H1 (cell line): ENCODE measurements around the gene GIPC2. TPM values are rescaled to one million over a fixed set of nuclear protein-coding genes. Genes with fewer than 3 reads are reported as not detected.

Experiments used
- CTCF ChIA-PET: fragments of 300-600 bp; sonication (Branson Sonifier 250); formaldehyde crosslinking; loops from one replicate; lab custom pipeline; 2021; ENCODE audit not compliant: partially characterized antibody; lab: Charles Lee
- POLR2A ChIA-PET: fragments of 300-600 bp; sonication (Branson Sonifier 250); formaldehyde crosslinking; loops from one replicate; lab custom pipeline; 2021; ENCODE audit warnings: inconsistent platforms; ENCODE audit not compliant: partially characterized antibody; lab: Charles Lee
- DNase-seq, 2 experiments: peaks; one replicate each; pipeline versions ENCODE4 v3.0.0 to v3.0.0-alpha.2; 2010 to 2022; ENCODE audit warnings: low spot score in 2 of 2, low read depth in 1 of 2, mixed read lengths in 1 of 2
- FAIRE-seq: peaks from 2 replicates; lab custom pipeline; 2011; peaks lifted over from hg19 to GRCh38; lab: Jason Lieb, UNC
- H2AFZ ChIP-seq: 2 replicates; pipeline ENCODE4 v1.8.1; 2012; ENCODE audit warnings: low read length, inconsistent platforms
- H2AK5ac ChIP-seq: 2 replicates; pipeline ENCODE4 v1.6.1; 2013; ENCODE audit warnings: low read depth, low read length
- H2BK120ac ChIP-seq: replicated peaks from 2 replicates; pipeline ENCODE3; 2013; ENCODE audit warnings: low read depth, low read length, inconsistent platforms
- H2BK12ac ChIP-seq: 2 replicates; pipeline ENCODE4 v1.6.1; 2013; ENCODE audit warnings: low read depth, low read length
- H2BK15ac ChIP-seq: 2 replicates; pipeline ENCODE4 v1.6.1; 2013; ENCODE audit warnings: low read length
- H2BK20ac ChIP-seq: 2 replicates; pipeline ENCODE4 v1.6.1; 2013; ENCODE audit warnings: low read length
- H2BK5ac ChIP-seq: 2 replicates; pipeline ENCODE4 v1.6.1; 2013; ENCODE audit warnings: low read depth, low read length
- H3K14ac ChIP-seq: 2 replicates; pipeline ENCODE4 v1.6.1; 2013; ENCODE audit warnings: inconsistent platforms; ENCODE audit not compliant: insufficient read length
- H3K18ac ChIP-seq: 2 replicates; pipeline ENCODE4 v1.6.1; 2013; ENCODE audit warnings: low read length; ENCODE audit errors: extremely low read depth
- H3K23ac ChIP-seq: 2 replicates; pipeline ENCODE4 v1.6.1; 2013; ENCODE audit warnings: inconsistent platforms; ENCODE audit not compliant: insufficient read length
- H3K23me2 ChIP-seq: 2 replicates; pipeline ENCODE4 v1.6.1; 2013; ENCODE audit warnings: low read depth, low read length
- H3K27ac ChIP-seq: 2 replicates; pipeline ENCODE4 v1.6.1; 2011; ENCODE audit warnings: low read depth, low read length, inconsistent platforms
- H3K27me3 ChIP-seq, 4 experiments: replicated peaks in 1 of 4; 1 replicate in 1 of 4; 2 replicates in 3 of 4; pipeline versions ENCODE4 v1.6.1 to v1.8.1; 2011 to 2013; ENCODE audit warnings: low read length in 3 of 4, mild to moderate bottlenecking in 3 of 4, inconsistent platforms in 2 of 4, mixed read lengths in 2 of 4, moderate library complexity in 1 of 4; ENCODE audit not compliant: control insufficient read depth in 3 of 4, insufficient read depth in 3 of 4; ENCODE audit errors: extremely low read depth in 1 of 4
- H3K36me3 ChIP-seq, 4 experiments: 2 replicates each; pipeline versions ENCODE4 v1.6.1 to v1.8.1; 2011 to 2013; ENCODE audit warnings: mild to moderate bottlenecking in 4 of 4, low read length in 3 of 4, moderate library complexity in 2 of 4, control low read depth in 1 of 4, inconsistent platforms in 1 of 4; ENCODE audit not compliant: insufficient read depth in 4 of 4, control insufficient read depth in 2 of 4
- H3K4ac ChIP-seq: replicated peaks from 2 replicates; pipeline ENCODE3; 2013; ENCODE audit warnings: low read length, low read depth, mixed read lengths, inconsistent platforms; ENCODE audit not compliant: insufficient read length
- H3K4me1 ChIP-seq, 4 experiments: replicated peaks in 1 of 4; 1 replicate in 1 of 4; 2 replicates in 3 of 4; pipeline versions ENCODE4 v1.6.1 to v1.8.1; 2011 to 2013; ENCODE audit warnings: low read length in 3 of 4, inconsistent platforms in 2 of 4, mixed read lengths in 1 of 4; ENCODE audit not compliant: insufficient read depth in 4 of 4, control insufficient read depth in 3 of 4
- H3K4me2 ChIP-seq, 2 experiments: 2 replicates each; pipeline versions ENCODE4 v1.6.1 to v1.8.1; 2011 to 2013; ENCODE audit warnings: low read depth in 2 of 2, low read length in 2 of 2, control low read depth in 1 of 2, inconsistent platforms in 1 of 2, mild to moderate bottlenecking in 1 of 2; ENCODE audit not compliant: insufficient read depth in 1 of 2
- H3K4me3 ChIP-seq, 4 experiments: fragments of 200-600, 300-600 bp in 1 of 4; sonication (generic), shearing (Covaris generic), sonication (Bioruptor Twin) in 1 of 4; 2 replicates each; pipeline versions ENCODE4 v1.5.1 to v1.8.1; 2011 to 2016; ENCODE audit warnings: low read length in 4 of 4, low read depth in 3 of 4, control low read depth in 2 of 4, inconsistent platforms in 2 of 4, mild to moderate bottlenecking in 2 of 4, mixed read lengths in 1 of 4, moderate library complexity in 1 of 4; ENCODE audit not compliant: insufficient read depth in 2 of 4; ENCODE audit errors: extremely low read depth in 1 of 4
- H3K56ac ChIP-seq: replicated peaks from 2 replicates; pipeline ENCODE3; 2013; ENCODE audit warnings: low read depth, mild to moderate bottlenecking, mixed read lengths, low read length, inconsistent platforms; ENCODE audit not compliant: insufficient read length
- H3K79me1 ChIP-seq: 2 replicates; pipeline ENCODE4 v1.6.1; 2013; ENCODE audit warnings: low read depth, low read length, control low read depth
- H3K79me2 ChIP-seq, 2 experiments: 2 replicates each; pipeline versions ENCODE4 v1.6.1 to v1.8.1; 2012 to 2013; ENCODE audit warnings: low read length in 2 of 2, mild to moderate bottlenecking in 2 of 2, inconsistent platforms in 1 of 2; ENCODE audit not compliant: insufficient read depth in 2 of 2, control insufficient read depth in 1 of 2
- H3K9ac ChIP-seq, 4 experiments: replicated peaks in 1 of 4; 1 replicate in 1 of 4; 2 replicates in 3 of 4; pipeline versions ENCODE4 v1.6.1 to v1.8.1; 2011 to 2013; ENCODE audit warnings: low read depth in 3 of 4, low read length in 3 of 4, control low read depth in 2 of 4, mild to moderate bottlenecking in 2 of 4, moderate library complexity in 2 of 4, inconsistent platforms in 1 of 4; ENCODE audit errors: extremely low read depth in 1 of 4
- H3K9me3 ChIP-seq, 2 experiments: 2 replicates each; pipeline versions ENCODE4 v1.6.1 to v1.8.1; 2012 to 2013; ENCODE audit warnings: mild to moderate bottlenecking in 2 of 2, moderate library complexity in 2 of 2, control low read depth in 1 of 2, inconsistent platforms in 1 of 2, low read depth in 1 of 2, low read length in 1 of 2, mixed read lengths in 1 of 2; ENCODE audit not compliant: insufficient read depth in 2 of 2
- H4K20me1 ChIP-seq, 2 experiments: replicated peaks in 1 of 2; 2 replicates each; pipeline versions ENCODE3 to v1.8.1; 2011 to 2013; ENCODE audit warnings: inconsistent platforms in 2 of 2, low read length in 2 of 2, mild to moderate bottlenecking in 1 of 2; ENCODE audit not compliant: insufficient read depth in 2 of 2, control insufficient read depth in 1 of 2
- H4K5ac ChIP-seq: 2 replicates; pipeline ENCODE4 v1.6.1; 2013; ENCODE audit warnings: low read length, low read depth, mixed read lengths, inconsistent platforms; ENCODE audit not compliant: insufficient read length
- H4K8ac ChIP-seq: 2 replicates; pipeline ENCODE4 v1.8.0; 2013; ENCODE audit warnings: mild to moderate bottlenecking, moderate library complexity, low read length, inconsistent platforms; ENCODE audit not compliant: insufficient read depth; ENCODE audit errors: extremely low read depth
- H4K91ac ChIP-seq: replicated peaks from 2 replicates; pipeline ENCODE3; 2013; ENCODE audit warnings: low read length, mixed read lengths, inconsistent platforms; ENCODE audit not compliant: insufficient read length
- ATF2 ChIP-seq: IDR thresholded peaks from 2 replicates; pipeline ENCODE4 v1.6.1; 2012; ENCODE audit warnings: low read length, inconsistent platforms
- MAFK ChIP-seq: IDR thresholded peaks from 2 replicates; pipeline ENCODE4 v1.6.1; 2012; ENCODE audit warnings: low read depth, mild to moderate bottlenecking, improper control_type of control experiment, low read length
- SUZ12 ChIP-seq: fragments of 200-600 bp; sonication (generic); IDR thresholded peaks from 2 replicates; pipeline ENCODE4 v1.6.1; 2012; ENCODE audit warnings: mild to moderate bottlenecking, inconsistent platforms, low read length, moderate library complexity, mixed read lengths
- WGBS, 2 experiments: shearing (Covaris generic) in 1 of 2; methylation state at CpG; one replicate each; pipeline versions ENCODE4 v1.1.6 to v1.1.7; 2013 to 2015; ENCODE audit warnings: low lambda C conversion rate in 2 of 2, mixed read lengths in 2 of 2, inconsistent platforms in 1 of 2, low coverage in 1 of 2, missing lambda C conversion rate in 1 of 2; ENCODE audit not compliant: insufficient replicate concordance in 2 of 2, insufficient coverage in 1 of 2, insufficient read length in 1 of 2; ENCODE audit errors: extremely low coverage in 1 of 2, missing lambda C conversion rate in 1 of 2; 5-methylcytosine and 5-hydroxymethylcytosine counted together
- polyA plus RNA-seq, 7 experiments: library from polyadenylated mRNA; depleted of rRNA in 3 of 7; stranded (reverse) in 5 of 7; unstranded in 2 of 7; fragments of >200 nt in 5 of 7; fragments of 200-250 nt in 2 of 7; gene quantifications; 1 replicate in 5 of 7; 2 replicates in 1 of 7; 4 replicates in 1 of 7; pipeline versions ENCODE4 v1.2.1 to v1.2.3, GENCODE V29; 2011 to 2013; ENCODE audit warnings: missing spikeins in 2 of 7, mixed read lengths in 2 of 7
- total RNA-seq: library from RNA; stranded (reverse); fragmentation: NEBNext Ultra II Directional; extraction: Animal tissue kit (Norgen Biotek cat#: 25700); gene quantifications from 2 replicates; pipeline ENCODE4 v1.2.1, GENCODE V29; 2021

The GIPC2 gene
- total and polyA plus RNA-seq, 2 of the 8 experiments (the other 6 are each of a cell fraction or from before 2014, with no cell fraction given) = 0.29 to 0.69 TPM

- Histone ChIP-seq H2BK15ac (no peak overlapping the region), H2AK5ac (no peak overlapping the region), H4K8ac (no peak overlapping the region), H3K79me2 (no peaks in the 10 kb centered on the region), H3K4me2 (no peak overlapping the region), H3K27ac (no peak overlapping the region), H4K91ac (no peak overlapping the region), H3K36me3 (no peaks in the 10 kb centered on the region), H3K79me1 (no peaks in the 10 kb centered on the region), H3K56ac (no peak overlapping the region), H3K18ac (no peak overlapping the region), H3K4ac (no peak overlapping the region), H4K20me1 (no peaks in the 10 kb centered on the region), H2BK12ac (no peak overlapping the region), H3K4me3 (no peak overlapping the region), H3K9ac (no peak overlapping the region), H2AFZ (no peak overlapping the region), H4K5ac (no peak overlapping the region), H2BK20ac (no peak overlapping the region), H3K27me3 (no peaks in the 10 kb centered on the region), H3K9me3 (no peaks in the 10 kb centered on the region), H2BK120ac (no peak overlapping the region), H2BK5ac (no peak overlapping the region), H3K23ac (no peak overlapping the region), H3K14ac (no peak overlapping the region), H3K4me1 (no peaks in the 10 kb centered on the region; a peak in 1 of 7 replicates), H3K23me2 (no peaks in the 10 kb centered on the region)
- DNase-seq (no peak), FAIRE-seq (no peak)
- ChIA-PET CTCF (interaction anchor here (0.9 to 1.5 kb wide), 6 partner anchors 9 to 105 kb away, joined by 3 read pairs; no protein-coding TSS in a partner anchor), POLR2A (interaction anchor here (1.0 kb wide), 1 partner anchor 112 kb away, joined by 4 read pairs; the partner anchor contains the start of gene FUBP1)
- 91% methylated on average over 3 of the region's 3 CpGs; no CpG with 5 or more reads in 1 of the 2 experiments for WGBS, 2 experiments
- TF ChIP-seq SUZ12 (no peak), MAFK (no peak), ATF2 (no peak)
Observed at GRCh38 chr1:78090472-78091133, 44.8 kb downstream of the GIPC2 start.
